SK-N-MC (cell line): Measurements from ENCODE around the gene TMA7.
A peak's percentile ranks its signal among the peaks of the same experiment; 100 is the strongest.

ENCODE experiments used
- DNase-seq: peaks from one replicate; pipeline ENCODE4 v3.0.0-alpha.2; 2011; ENCODE audit warnings: low read depth, low spot score
- H3K27ac ChIP-seq: fragments of 200-600 bp; sonication (generic); 2 replicates; pipeline ENCODE4 v1.5.1; 2016; ENCODE audit warnings: mixed run types
- H3K36me3 ChIP-seq: fragments of 200-600 bp; sonication (generic); 2 replicates; pipeline ENCODE4 v1.6.1; 2017; ENCODE audit warnings: antibody characterized with exemption, low read length, mixed read lengths; ENCODE audit not compliant: insufficient read depth
- H3K4me3 ChIP-seq: fragments of 200-600 bp; sonication (generic); 2 replicates; pipeline ENCODE4 v1.5.1; 2016
- H3K9ac ChIP-seq: fragments of 200-600 bp; sonication (generic); 2 replicates; pipeline ENCODE4 v1.8.0; 2017; ENCODE audit warnings: mixed run types, mixed read lengths; ENCODE audit not compliant: insufficient read length
- H3K9me3 ChIP-seq: fragments of 200-600 bp; sonication (generic); 2 replicates; pipeline ENCODE4 v1.6.1; 2017; ENCODE audit warnings: low read depth, mild to moderate bottlenecking, antibody characterized with exemption, low read length, moderate library complexity, mixed read lengths
- EZH2 ChIP-seq: fragments of 200-600 bp; sonication (generic); IDR thresholded peaks from one replicate; pipeline ENCODE4 v1.6.1; 2017; ENCODE audit warnings: antibody characterized with exemption
- FOXP2 ChIP-seq: optimal IDR thresholded peaks from 2 replicates; pipeline ENCODE3; 2011; ENCODE audit warnings: mild to moderate bottlenecking, moderate library complexity; ENCODE audit not compliant: insufficient read depth; ENCODE audit errors: extremely low read length, control extremely low read depth
- POLR2AphosphoS5 ChIP-seq: IDR thresholded peaks from 2 replicates; pipeline ENCODE4 v1.6.1; 2012; ENCODE audit warnings: mild to moderate bottlenecking, low read depth, low read length, borderline replicate concordance

Gene TMA7

GRCh38 chr3:48426401-48426909, 13.6 kb upstream of the TMA7 start:
- H3K9ac ChIP-seq = no peak overlapping the region
- TF ChIP-seq POLR2AphosphoS5 (no peak), FOXP2 (no peak), EZH2 (no peak)
- no peak overlapping the region for H3K27ac ChIP-seq
- no peak overlapping the region for H3K4me3 ChIP-seq
- H3K36me3 ChIP-seq = no peaks in the 10 kb centered on the region
- no peak for DNase-seq
- H3K9me3 ChIP-seq = no peaks in the 10 kb centered on the region

GRCh38 chr3:48426944-48427629, 13.0 kb upstream of the TMA7 start:
- Histone ChIP-seq H3K9ac (no peak overlapping the region), H3K4me3 (no peak overlapping the region), H3K36me3 (no peaks in the 10 kb centered on the region), H3K9me3 (no peaks in the 10 kb centered on the region), H3K27ac (no peak overlapping the region)
- no peak for DNase-seq
- no peak for TF ChIP-seq EZH2
- no peak for TF ChIP-seq POLR2AphosphoS5
- TF ChIP-seq FOXP2 = no peak

- no peaks in the 10 kb centered on the region for H3K9me3 ChIP-seq
- no peak overlapping the region for H3K9ac ChIP-seq
- no peak overlapping the region for H3K4me3 ChIP-seq
- TF ChIP-seq FOXP2 = no peak
- no peak for DNase-seq
- no peak overlapping the region for H3K27ac ChIP-seq
- H3K36me3 ChIP-seq = no peaks in the 10 kb centered on the region
These were observed 12.5 kb upstream of the TMA7 start for GRCh38 chr3:48427630-48427962.

GRCh38 chr3:48428088-48428571, 11.9 kb upstream of the TMA7 start:
- Histone ChIP-seq H3K9ac (no peak overlapping the region), H3K27ac (no peak overlapping the region), H3K36me3 (no peaks in the 10 kb centered on the region), H3K9me3 (no peaks in the 10 kb centered on the region), H3K4me3 (peak overlapping the region; percentile 74)
- TF ChIP-seq FOXP2 = no peak
- no peak for TF ChIP-seq POLR2AphosphoS5
- no peak for TF ChIP-seq EZH2
- DNase-seq = no peak

GRCh38 chr3:48428572-48429316, 11.3 kb upstream of the TMA7 start:
- peak overlapping the region; percentile 69 for H3K9ac ChIP-seq
- no peaks in the 10 kb centered on the region; the same call in 1 of the 2 replicates for H3K36me3 ChIP-seq
- peak overlapping the region; percentile 74 for H3K4me3 ChIP-seq
- no peak for DNase-seq
- no peaks in the 10 kb centered on the region for H3K9me3 ChIP-seq
- no peak overlapping the region for H3K27ac ChIP-seq
- TF ChIP-seq POLR2AphosphoS5 = peak; percentile 57; the same call in 1 of the 2 replicates
- TF ChIP-seq FOXP2 = no peak

GRCh38 chr3:48429317-48429959, 10.6 kb upstream of the TMA7 start:
- Histone ChIP-seq H3K4me3 (peak overlapping the region; percentile 74), H3K27ac (no peak overlapping the region), H3K9me3 (no peaks in the 10 kb centered on the region), H3K36me3 (no peaks in the 10 kb centered on the region; the same call in 1 of the 2 replicates), H3K9ac (peak overlapping the region; percentile 69)
- no peak for DNase-seq
- TF ChIP-seq FOXP2 = no peak
- no peak for TF ChIP-seq EZH2
- no peak for TF ChIP-seq POLR2AphosphoS5

GRCh38 chr3:48429960-48430707, 9.9 kb upstream of the TMA7 start, which contains the start of gene PLXNB1:
TSS of gene PLXNB1 (minus strand) at chr3:48430086. CDS start at chr3:48424611, 5,475 bp downstream.
- H3K36me3 ChIP-seq = no peaks in the 10 kb centered on the region; the same call in 1 of the 2 replicates
- DNase-seq = no peak
- H3K9me3 ChIP-seq = no peaks in the 10 kb centered on the region
- H3K27ac ChIP-seq = no peak within 1 kb of the TSS
- TF ChIP-seq FOXP2 (no peak), EZH2 (no peak), POLR2AphosphoS5 (0 out of 2 replicates have a peak, but pooled peaks have one; percentile 29)
- H3K9ac ChIP-seq = peak within 1 kb of the TSS; percentile 69
- peak within 1 kb of the TSS; percentile 74 for H3K4me3 ChIP-seq
